Rectal smooth muscle tissue (tissue), 1 donor: ENCODE measurements around the gene TOLLIP.

Source experiments
- H3K27ac ChIP-seq: one replicate; pipeline ENCODE4 v1.7.0; 2013; ENCODE audit warnings: low read depth, low read length, inconsistent platforms
- H3K27me3 ChIP-seq: one replicate; pipeline ENCODE4 v1.7.0; 2013; ENCODE audit warnings: low read length; ENCODE audit not compliant: control insufficient read depth, insufficient read depth
- H3K36me3 ChIP-seq: one replicate; pipeline ENCODE4 v1.7.0; 2013; ENCODE audit warnings: low read length; ENCODE audit not compliant: control insufficient read depth, insufficient read depth
- H3K4me1 ChIP-seq: one replicate; pipeline ENCODE4 v1.7.0; 2013; ENCODE audit warnings: low read length; ENCODE audit not compliant: control insufficient read depth, insufficient read depth
- H3K4me3 ChIP-seq: one replicate; pipeline ENCODE4 v1.7.0; 2013; ENCODE audit warnings: low read length
- H3K9ac ChIP-seq: one replicate; pipeline ENCODE4 v1.7.0; 2013; ENCODE audit warnings: low read length

The TOLLIP gene

GRCh38 chr11:1288426-1289151, 20.8 kb downstream of the TOLLIP start:
- Histone ChIP-seq H3K27ac (no peak overlapping the region), H3K27me3 (no peaks in the 10 kb centered on the region), H3K36me3 (peaks cover 49% of the 10 kb centered on the region)

DNA sequence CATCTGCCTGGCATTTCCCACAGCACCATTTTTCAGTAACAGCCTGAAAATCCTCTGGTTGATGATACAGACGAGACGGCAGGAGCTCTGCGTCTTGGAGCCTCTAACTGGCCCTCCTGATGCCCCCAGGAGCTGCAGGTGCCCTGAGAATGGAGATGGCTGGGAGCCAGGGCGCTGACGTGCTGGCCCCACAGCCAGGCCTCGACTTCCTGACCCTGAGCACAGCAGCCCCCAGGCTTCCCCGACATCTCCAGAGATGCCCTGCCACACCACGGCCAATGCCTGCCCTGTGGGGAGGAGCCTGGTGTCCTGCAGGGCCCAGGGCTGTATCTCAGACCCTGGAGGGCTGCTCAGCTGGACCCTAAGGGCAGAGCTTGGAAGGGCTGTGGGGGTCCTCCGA, 21.5 kb downstream of the TOLLIP start:
- Histone ChIP-seq H3K4me1 (no peaks in the 10 kb centered on the region), H3K9ac (no peak overlapping the region), H3K4me3 (no peak overlapping the region), H3K36me3 (peaks cover 48% of the 10 kb centered on the region), H3K27me3 (no peaks in the 10 kb centered on the region), H3K27ac (no peak overlapping the region)

More at GRCh38 chr11:1288426-1289151, 20.8 kb downstream of the TOLLIP start:
- H3K4me1 ChIP-seq, result no peaks in the 10 kb centered on the region
- no peak overlapping the region for H3K4me3 ChIP-seq
- H3K9ac ChIP-seq, result no peak overlapping the region

GRCh38 chr11:1285876-1286275, 23.6 kb downstream of the TOLLIP start:
- Histone ChIP-seq H3K4me1 (no peaks in the 10 kb centered on the region), H3K27ac (no peak overlapping the region), H3K36me3 (peaks cover 42% of the 10 kb centered on the region), H3K9ac (no peak overlapping the region), H3K27me3 (no peaks in the 10 kb centered on the region), H3K4me3 (no peak overlapping the region)

GRCh38 chr11:1285316-1285744, 24.1 kb downstream of the TOLLIP start:
- Histone ChIP-seq H3K4me1 (no peaks in the 10 kb centered on the region), H3K27me3 (no peaks in the 10 kb centered on the region), H3K9ac (no peak overlapping the region), H3K36me3 (peaks cover 45% of the 10 kb centered on the region), H3K4me3 (no peak overlapping the region), H3K27ac (no peak overlapping the region)

DNA sequence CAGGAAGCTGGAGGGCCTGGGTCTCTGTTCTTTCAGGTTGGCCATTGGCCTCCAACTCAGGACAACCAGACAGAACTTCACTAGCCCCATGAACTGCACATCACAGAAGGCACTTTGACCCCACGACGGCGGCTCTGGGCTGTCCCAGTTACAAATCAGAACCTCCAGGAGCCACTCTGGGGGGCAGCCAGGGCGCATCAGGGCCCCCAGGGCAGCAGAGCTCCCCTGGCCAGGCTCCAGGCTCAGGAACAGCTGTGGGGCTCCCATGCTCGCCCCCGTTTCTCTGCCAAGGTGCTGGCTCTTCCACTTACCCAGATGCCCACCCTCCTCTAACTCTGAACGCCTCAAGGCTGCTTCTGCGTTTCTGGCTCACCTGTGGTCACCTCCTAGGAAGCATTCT, 25.5 kb downstream of the TOLLIP start:
- no peak overlapping the region for H3K27ac ChIP-seq
- H3K4me3 ChIP-seq, result no peak overlapping the region
- H3K4me1 ChIP-seq, result no peaks in the 10 kb centered on the region
- peaks cover 36% of the 10 kb centered on the region for H3K36me3 ChIP-seq
- H3K9ac ChIP-seq, result no peak overlapping the region
- no peaks in the 10 kb centered on the region for H3K27me3 ChIP-seq

DNA sequence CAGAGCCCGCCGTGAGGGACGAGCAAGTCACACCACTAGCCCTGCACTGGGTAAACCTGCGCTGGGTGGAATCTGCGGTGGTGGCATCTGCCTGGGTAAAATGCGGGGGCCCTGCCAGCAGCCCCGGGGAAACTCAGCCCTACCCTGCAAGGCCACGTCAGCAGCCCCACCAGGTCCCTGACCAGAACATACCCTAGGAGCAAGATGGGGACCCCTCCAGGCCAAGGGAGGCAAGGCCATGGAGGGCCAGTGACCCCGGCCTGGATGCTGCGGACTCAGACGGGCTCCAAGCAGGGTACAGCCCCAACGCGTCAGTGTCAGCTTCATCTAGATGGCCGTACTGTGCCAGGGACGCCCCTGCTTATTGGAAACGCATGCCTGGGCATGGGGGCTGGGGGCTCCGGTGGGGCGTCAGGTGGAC, 26.3 kb downstream of the TOLLIP start:
- Histone ChIP-seq H3K36me3 (peaks cover 34% of the 10 kb centered on the region), H3K4me3 (no peak overlapping the region)

GRCh38 chr11:1281974-1282365, 27.5 kb downstream of the TOLLIP start:
- H3K9ac ChIP-seq, result no peak overlapping the region
- H3K27me3 ChIP-seq, result no peaks in the 10 kb centered on the region
- no peak overlapping the region for H3K27ac ChIP-seq
- H3K4me3 ChIP-seq, result no peak overlapping the region
- H3K36me3 ChIP-seq, result peaks cover 36% of the 10 kb centered on the region
- H3K4me1 ChIP-seq, result no peaks in the 10 kb centered on the region

More for the DNA sequence above, 26.3 kb downstream of the TOLLIP start:
- no peak overlapping the region for H3K9ac ChIP-seq
- no peaks in the 10 kb centered on the region for H3K4me1 ChIP-seq
- H3K27me3 ChIP-seq, result no peaks in the 10 kb centered on the region
- no peak overlapping the region for H3K27ac ChIP-seq

- H3K4me3 ChIP-seq, result no peak overlapping the region
- no peaks in the 10 kb centered on the region for H3K27me3 ChIP-seq
- H3K27ac ChIP-seq, result no peak overlapping the region
- no peak overlapping the region for H3K9ac ChIP-seq
- H3K36me3 ChIP-seq, result peaks cover 35% of the 10 kb centered on the region
- peaks cover 2% of the 10 kb centered on the region for H3K4me1 ChIP-seq
Measured at GRCh38 chr11:1281326-1281973, 28.0 kb downstream of the TOLLIP start.

- peaks cover 2% of the 10 kb centered on the region for H3K4me1 ChIP-seq
- no peak overlapping the region for H3K9ac ChIP-seq
- H3K27ac ChIP-seq, result no peak overlapping the region
- peaks cover 27% of the 10 kb centered on the region for H3K36me3 ChIP-seq
- H3K4me3 ChIP-seq, result no peak overlapping the region
- H3K27me3 ChIP-seq, result no peaks in the 10 kb centered on the region
Measured at GRCh38 chr11:1280116-1281035, 29.1 kb downstream of the TOLLIP start.

- Histone ChIP-seq H3K27me3 (no peaks in the 10 kb centered on the region), H3K4me3 (no peak overlapping the region), H3K9ac (no peak overlapping the region), H3K27ac (no peak overlapping the region), H3K4me1 (peaks cover 2% of the 10 kb centered on the region), H3K36me3 (peaks cover 20% of the 10 kb centered on the region)
Measured at GRCh38 chr11:1279674-1280055, 29.8 kb downstream of the TOLLIP start.

DNA sequence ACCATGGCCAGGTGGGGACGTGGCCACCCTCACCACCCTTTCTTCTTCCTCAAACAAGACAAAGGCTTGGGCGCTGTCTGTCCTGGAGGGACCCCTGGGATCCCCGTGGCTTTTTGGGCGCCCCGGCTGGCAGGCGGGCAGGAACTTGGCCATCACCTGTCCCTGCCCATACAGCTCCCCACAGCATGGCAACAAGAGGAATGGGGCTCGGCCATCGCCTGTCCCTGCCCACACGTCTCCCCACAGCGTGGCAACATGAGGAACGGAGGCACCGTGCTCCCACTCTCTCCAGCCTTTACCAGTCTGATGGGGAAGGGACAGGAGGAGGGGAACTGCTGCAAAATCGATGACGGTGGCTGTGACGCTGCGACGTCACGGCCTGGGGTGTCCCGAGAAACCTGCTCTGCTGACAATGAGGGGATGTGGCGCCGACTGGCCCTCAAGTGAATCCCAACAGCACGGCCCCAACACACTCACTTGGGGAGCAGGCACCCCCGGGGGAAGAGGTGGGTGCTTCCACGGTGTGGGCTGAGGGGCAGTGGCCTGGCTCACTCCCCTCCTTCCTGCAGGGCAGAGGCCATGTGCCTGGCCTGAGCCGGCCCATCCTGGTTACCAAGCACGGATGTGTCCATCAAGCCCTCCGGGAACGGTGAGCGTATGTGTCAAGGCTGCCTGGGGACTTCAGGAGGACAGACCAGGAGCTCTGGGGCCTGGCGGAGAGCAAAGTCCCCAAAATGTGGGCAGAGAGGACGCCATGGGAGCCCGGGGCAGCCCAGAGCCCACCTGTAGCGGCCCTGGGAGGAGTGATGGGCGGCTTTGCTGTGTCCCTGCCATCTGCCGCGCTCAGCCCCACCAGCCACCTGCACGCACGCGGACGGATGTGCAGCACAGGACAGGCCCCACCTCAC, 30.4 kb downstream of the TOLLIP start:
- Histone ChIP-seq H3K4me3 (no peak overlapping the region), H3K36me3 (peaks cover 19% of the 10 kb centered on the region), H3K27ac (no peak overlapping the region), H3K4me1 (peaks cover 2% of the 10 kb centered on the region), H3K27me3 (no peaks in the 10 kb centered on the region), H3K9ac (no peak overlapping the region)
